Inferior parietal cortex (tissue), 1 donor: Measurements from ENCODE around the gene DLG2.

ENCODE experiments used
- DNase-seq: peaks from one replicate; pipeline ENCODE4 v3.0.0-alpha.2; 2016; ENCODE audit errors: extremely low spot score

Gene DLG2

GRCh38 chr11:84273541-84273940 lies 1353.6 kb downstream of the DLG2 start:
- peak; percentile 59 for DNase-seq

GRCh38 chr11:84270466-84270865 lies 1356.7 kb downstream of the DLG2 start:
- no peak for DNase-seq

- DNase-seq: peak; percentile 80
These were observed 1363.1 kb downstream of the DLG2 start for GRCh38 chr11:84264066-84264465.

GRCh38 chr11:84261707-84262106 lies 1365.4 kb downstream of the DLG2 start:
- no peak for DNase-seq

GRCh38 chr11:84260862-84261261 lies 1366.3 kb downstream of the DLG2 start:
- peak; percentile 51 for DNase-seq

GRCh38 chr11:84256618-84257017 lies 1370.5 kb downstream of the DLG2 start:
- no peak for DNase-seq

GRCh38 chr11:84255483-84255882 lies 1371.7 kb downstream of the DLG2 start:
- no peak for DNase-seq

- DNase-seq: no peak
These were observed 1376.1 kb downstream of the DLG2 start for GRCh38 chr11:84250834-84251613.

GRCh38 chr11:84249344-84250135 lies 1377.6 kb downstream of the DLG2 start:
- DNase-seq: no peak

GRCh38 chr11:84247926-84248325 lies 1379.2 kb downstream of the DLG2 start:
- DNase-seq: no peak

- DNase-seq: no peak
These were observed 1380.0 kb downstream of the DLG2 start for GRCh38 chr11:84247129-84247528.

- no peak for DNase-seq
These were observed 1383.4 kb downstream of the DLG2 start for GRCh38 chr11:84243629-84244263.

- no peak for DNase-seq
These were observed 1385.6 kb downstream of the DLG2 start for GRCh38 chr11:84241343-84242131.

GRCh38 chr11:84240847-84241246 lies 1386.3 kb downstream of the DLG2 start:
- no peak for DNase-seq

GRCh38 chr11:84236436-84236835 lies 1390.7 kb downstream of the DLG2 start:
- DNase-seq: no peak

GRCh38 chr11:84234462-84235202 lies 1392.5 kb downstream of the DLG2 start:
- DNase-seq: no peak

- no peak for DNase-seq
These were observed 1393.1 kb downstream of the DLG2 start for GRCh38 chr11:84234011-84234410.

- DNase-seq: no peak
These were observed 1394.6 kb downstream of the DLG2 start for GRCh38 chr11:84232511-84232910.

- DNase-seq: peak; percentile 49
These were observed 1396.7 kb downstream of the DLG2 start for GRCh38 chr11:84230402-84230801.

GRCh38 chr11:84227970-84228665 lies 1399.0 kb downstream of the DLG2 start:
- no peak for DNase-seq
